BE2C (cell line): ENCODE data around the gene DCUN1D5.

ENCODE experiments used
- DNase-seq: peaks from one replicate; pipeline ENCODE4 v3.0.0-alpha.2; 2020
- H3K27me3 ChIP-seq: fragments of 250-450 bp; sonication (Bioruptor Pico); 2 replicates; pipeline ENCODE4 v1.5.1; 2020; ENCODE audit warnings: mild to moderate bottlenecking
- H3K36me3 ChIP-seq: fragments of 250-450 bp; sonication (Bioruptor Pico); 2 replicates; pipeline ENCODE4 v1.5.1; 2020; ENCODE audit warnings: mild to moderate bottlenecking
- H3K4me1 ChIP-seq: fragments of 250-450 bp; sonication (Bioruptor Pico); 2 replicates; pipeline ENCODE4 v1.5.1; 2020
- H3K4me3 ChIP-seq: 2 replicates; pipeline ENCODE4 v1.5.1; 2011; ENCODE audit warnings: low read depth, low read length
- H3K9me3 ChIP-seq: fragments of 250-450 bp; sonication (Bioruptor Pico); 2 replicates; pipeline ENCODE4 v1.5.1; 2020
- CTCF ChIP-seq: IDR thresholded peaks from 2 replicates; pipeline ENCODE4 v1.5.1; 2012; ENCODE audit warnings: mild to moderate bottlenecking, low read depth, low read length

The DCUN1D5 gene

GRCh38 chr11:103070142-103070541 lies 21.8 kb downstream of the DCUN1D5 start:
- no peaks in the 10 kb centered on the region for H3K4me1 ChIP-seq
- no peak for TF ChIP-seq CTCF
- H3K36me3 ChIP-seq: peaks cover 54% of the 10 kb centered on the region
- H3K4me3 ChIP-seq: no peak overlapping the region
- no peaks in the 10 kb centered on the region for H3K27me3 ChIP-seq
- no peaks in the 10 kb centered on the region for H3K9me3 ChIP-seq
- DNase-seq: no peak

GRCh38 chr11:103069367-103069766 lies 22.6 kb downstream of the DCUN1D5 start:
- H3K9me3 ChIP-seq: no peaks in the 10 kb centered on the region
- H3K27me3 ChIP-seq: no peaks in the 10 kb centered on the region
- no peaks in the 10 kb centered on the region for H3K4me1 ChIP-seq
- TF ChIP-seq CTCF: no peak
- H3K36me3 ChIP-seq: peaks cover 54% of the 10 kb centered on the region
- DNase-seq: no peak
- H3K4me3 ChIP-seq: no peak overlapping the region

- peaks cover 61% of the 10 kb centered on the region for H3K36me3 ChIP-seq
- DNase-seq: no peak
- no peak overlapping the region for H3K4me3 ChIP-seq
- H3K27me3 ChIP-seq: no peaks in the 10 kb centered on the region
- TF ChIP-seq CTCF: no peak
- no peaks in the 10 kb centered on the region for H3K9me3 ChIP-seq
- no peaks in the 10 kb centered on the region for H3K4me1 ChIP-seq
These were observed 24.8 kb downstream of the DCUN1D5 start for GRCh38 chr11:103067118-103067517.

GRCh38 chr11:103061656-103062055 lies 30.3 kb downstream of the DCUN1D5 start:
- Histone ChIP-seq H3K4me1 (no peaks in the 10 kb centered on the region), H3K36me3 (peaks cover 61% of the 10 kb centered on the region), H3K4me3 (no peak overlapping the region), H3K27me3 (no peaks in the 10 kb centered on the region), H3K9me3 (no peaks in the 10 kb centered on the region)
- no peak for DNase-seq
- TF ChIP-seq CTCF: no peak

- peak; percentile 73 for TF ChIP-seq CTCF
- Histone ChIP-seq H3K9me3 (no peaks in the 10 kb centered on the region), H3K27me3 (no peaks in the 10 kb centered on the region), H3K4me1 (no peaks in the 10 kb centered on the region; the same call in 1 of the 2 replicates), H3K36me3 (peaks cover 10% of the 10 kb centered on the region), H3K4me3 (no peak overlapping the region)
- DNase-seq: no peak
These were observed 36.6 kb downstream of the DCUN1D5 start for GRCh38 chr11:103055221-103055890.

- H3K27me3 ChIP-seq: no peaks in the 10 kb centered on the region
- H3K4me3 ChIP-seq: no peak overlapping the region
- no peak for DNase-seq
- no peaks in the 10 kb centered on the region for H3K9me3 ChIP-seq
- no peak for TF ChIP-seq CTCF
- H3K36me3 ChIP-seq: peaks cover 5% of the 10 kb centered on the region; the same call in 1 of the 2 replicates
- no peaks in the 10 kb centered on the region; the same call in 1 of the 2 replicates for H3K4me1 ChIP-seq
These were observed 38.0 kb downstream of the DCUN1D5 start for GRCh38 chr11:103053997-103054396.
